PC-9 (cell line): ENCODE measurements around the gene GPR176.

Experiments
- CTCF ChIP-seq: fragments of 200-600 bp; sonication (generic); conservative IDR thresholded peaks from 2 replicates; pipeline ENCODE4 v1.6.1; 2017; ENCODE audit warnings: mixed run types, antibody characterized with exemption, mild to moderate bottlenecking, moderate library complexity
- EZH2 ChIP-seq: fragments of 200-600 bp; sonication (generic); IDR thresholded peaks from 2 replicates; pipeline ENCODE4 v1.8.0; 2017; ENCODE audit warnings: antibody characterized with exemption, low read depth

- TF ChIP-seq CTCF = no peak; the same call in 1 of the 2 replicates
- no peak for TF ChIP-seq EZH2
Measured at GRCh38 chr15:39887832-39888231, 32.2 kb downstream of the GPR176 start.
